GM23338 (cell line): ENCODE results near the gene DDIAS.

Source experiments
- CREB1 ChIP-seq: fragments of 250-450 bp; sonication (Bioruptor Pico); IDR thresholded peaks from 2 replicates; pipeline ENCODE4 v1.5.0; 2020; ENCODE audit warnings: low read depth, mild to moderate bottlenecking, moderate library complexity
- CTCF ChIP-seq, 2 experiments: fragments of 200-600 bp in 1 of 2; sonication (generic) in 1 of 2; conservative IDR thresholded peaks; 2 replicates each; pipeline versions ENCODE4 v1.5.1 to v1.6.1; 2016 to 2017; ENCODE audit warnings: antibody characterized with exemption in 2 of 2, low read depth in 2 of 2, mild to moderate bottlenecking in 2 of 2, moderate library complexity in 1 of 2
- EZH2 ChIP-seq: fragments of 200-600 bp; sonication (generic); IDR thresholded peaks from one replicate; pipeline ENCODE4 v1.8.0; 2017; ENCODE audit warnings: antibody characterized with exemption, mild to moderate bottlenecking, low read depth; ENCODE audit not compliant: unreplicated experiment
- EZH2phosphoT487 ChIP-seq: fragments of 200-600 bp; sonication (generic); IDR thresholded peaks from one replicate; pipeline ENCODE4 v1.8.1; 2018; ENCODE audit warnings: antibody characterized with exemption; ENCODE audit not compliant: unreplicated experiment
- JUNB ChIP-seq: IDR thresholded peaks from one replicate; pipeline ENCODE4 v1.6.1; 2016; ENCODE audit warnings: antibody characterized with exemption; ENCODE audit not compliant: unreplicated experiment
- NANOG ChIP-seq: IDR thresholded peaks from 2 replicates; pipeline ENCODE4 v1.6.1; 2016; ENCODE audit warnings: antibody characterized with exemption, borderline replicate concordance
- POLR2AphosphoS5 ChIP-seq: IDR thresholded peaks from 2 replicates; pipeline ENCODE4 v1.6.1; 2016; ENCODE audit warnings: antibody characterized with exemption, low read depth
- REST ChIP-seq: IDR thresholded peaks from one replicate; pipeline ENCODE4 v1.6.1; 2018; ENCODE audit warnings: antibody characterized with exemption; ENCODE audit not compliant: unreplicated experiment
- STAT1 ChIP-seq: IDR thresholded peaks from one replicate; pipeline ENCODE4 v1.6.1; 2016; ENCODE audit warnings: antibody characterized with exemption; ENCODE audit not compliant: unreplicated experiment
- ZNF114 ChIP-seq: fragments of 250-450 bp; sonication (Bioruptor Pico); IDR thresholded peaks from 2 replicates; pipeline ENCODE4 v1.5.0; 2020; ENCODE audit warnings: mild to moderate bottlenecking, moderate library complexity
- ZNF331 ChIP-seq: fragments of 250-450 bp; sonication (Bioruptor Pico); IDR thresholded peaks from 2 replicates; pipeline ENCODE4 v1.5.0; 2020; ENCODE audit warnings: low read depth, mild to moderate bottlenecking, moderate library complexity
- TF ChIP-seq, protein P1 (sequence below): IDR thresholded peaks from 2 replicates; pipeline ENCODE4 v1.6.1; 2016; ENCODE audit warnings: antibody characterized with exemption
- TF ChIP-seq, protein P2 (sequence below): fragments of 250-450 bp; sonication (Bioruptor Pico); IDR thresholded peaks from 2 replicates; pipeline ENCODE4 v1.5.0; 2020; ENCODE audit warnings: mild to moderate bottlenecking, moderate library complexity

GRCh38 chr11:82873919-82874333, 27.6 kb upstream of the DDIAS start:
- no peak for TF ChIP-seq EZH2
- TF ChIP-seq CTCF (conservative IDR thresholded peaks at IDR 0.05; ENCODE audit: low read depth in 2 of 2) = no peak
- TF ChIP-seq POLR2AphosphoS5 = no peak
- no peak for TF ChIP-seq JUNB
- TF ChIP-seq EZH2phosphoT487 = no peak
- TF ChIP-seq, protein P1, sequence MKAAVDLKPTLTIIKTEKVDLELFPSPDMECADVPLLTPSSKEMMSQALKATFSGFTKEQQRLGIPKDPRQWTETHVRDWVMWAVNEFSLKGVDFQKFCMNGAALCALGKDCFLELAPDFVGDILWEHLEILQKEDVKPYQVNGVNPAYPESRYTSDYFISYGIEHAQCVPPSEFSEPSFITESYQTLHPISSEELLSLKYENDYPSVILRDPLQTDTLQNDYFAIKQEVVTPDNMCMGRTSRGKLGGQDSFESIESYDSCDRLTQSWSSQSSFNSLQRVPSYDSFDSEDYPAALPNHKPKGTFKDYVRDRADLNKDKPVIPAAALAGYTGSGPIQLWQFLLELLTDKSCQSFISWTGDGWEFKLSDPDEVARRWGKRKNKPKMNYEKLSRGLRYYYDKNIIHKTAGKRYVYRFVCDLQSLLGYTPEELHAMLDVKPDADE = no peak
- TF ChIP-seq STAT1 = no peak
- TF ChIP-seq NANOG = no peak
- TF ChIP-seq ZNF114 (CRISPR knock-in tag) = no peak
- TF ChIP-seq REST = no peak
- no peak for TF ChIP-seq ZNF331 (CRISPR knock-in tag)
- no peak for TF ChIP-seq CREB1 (CRISPR knock-in tag)
- TF ChIP-seq, protein P2, sequence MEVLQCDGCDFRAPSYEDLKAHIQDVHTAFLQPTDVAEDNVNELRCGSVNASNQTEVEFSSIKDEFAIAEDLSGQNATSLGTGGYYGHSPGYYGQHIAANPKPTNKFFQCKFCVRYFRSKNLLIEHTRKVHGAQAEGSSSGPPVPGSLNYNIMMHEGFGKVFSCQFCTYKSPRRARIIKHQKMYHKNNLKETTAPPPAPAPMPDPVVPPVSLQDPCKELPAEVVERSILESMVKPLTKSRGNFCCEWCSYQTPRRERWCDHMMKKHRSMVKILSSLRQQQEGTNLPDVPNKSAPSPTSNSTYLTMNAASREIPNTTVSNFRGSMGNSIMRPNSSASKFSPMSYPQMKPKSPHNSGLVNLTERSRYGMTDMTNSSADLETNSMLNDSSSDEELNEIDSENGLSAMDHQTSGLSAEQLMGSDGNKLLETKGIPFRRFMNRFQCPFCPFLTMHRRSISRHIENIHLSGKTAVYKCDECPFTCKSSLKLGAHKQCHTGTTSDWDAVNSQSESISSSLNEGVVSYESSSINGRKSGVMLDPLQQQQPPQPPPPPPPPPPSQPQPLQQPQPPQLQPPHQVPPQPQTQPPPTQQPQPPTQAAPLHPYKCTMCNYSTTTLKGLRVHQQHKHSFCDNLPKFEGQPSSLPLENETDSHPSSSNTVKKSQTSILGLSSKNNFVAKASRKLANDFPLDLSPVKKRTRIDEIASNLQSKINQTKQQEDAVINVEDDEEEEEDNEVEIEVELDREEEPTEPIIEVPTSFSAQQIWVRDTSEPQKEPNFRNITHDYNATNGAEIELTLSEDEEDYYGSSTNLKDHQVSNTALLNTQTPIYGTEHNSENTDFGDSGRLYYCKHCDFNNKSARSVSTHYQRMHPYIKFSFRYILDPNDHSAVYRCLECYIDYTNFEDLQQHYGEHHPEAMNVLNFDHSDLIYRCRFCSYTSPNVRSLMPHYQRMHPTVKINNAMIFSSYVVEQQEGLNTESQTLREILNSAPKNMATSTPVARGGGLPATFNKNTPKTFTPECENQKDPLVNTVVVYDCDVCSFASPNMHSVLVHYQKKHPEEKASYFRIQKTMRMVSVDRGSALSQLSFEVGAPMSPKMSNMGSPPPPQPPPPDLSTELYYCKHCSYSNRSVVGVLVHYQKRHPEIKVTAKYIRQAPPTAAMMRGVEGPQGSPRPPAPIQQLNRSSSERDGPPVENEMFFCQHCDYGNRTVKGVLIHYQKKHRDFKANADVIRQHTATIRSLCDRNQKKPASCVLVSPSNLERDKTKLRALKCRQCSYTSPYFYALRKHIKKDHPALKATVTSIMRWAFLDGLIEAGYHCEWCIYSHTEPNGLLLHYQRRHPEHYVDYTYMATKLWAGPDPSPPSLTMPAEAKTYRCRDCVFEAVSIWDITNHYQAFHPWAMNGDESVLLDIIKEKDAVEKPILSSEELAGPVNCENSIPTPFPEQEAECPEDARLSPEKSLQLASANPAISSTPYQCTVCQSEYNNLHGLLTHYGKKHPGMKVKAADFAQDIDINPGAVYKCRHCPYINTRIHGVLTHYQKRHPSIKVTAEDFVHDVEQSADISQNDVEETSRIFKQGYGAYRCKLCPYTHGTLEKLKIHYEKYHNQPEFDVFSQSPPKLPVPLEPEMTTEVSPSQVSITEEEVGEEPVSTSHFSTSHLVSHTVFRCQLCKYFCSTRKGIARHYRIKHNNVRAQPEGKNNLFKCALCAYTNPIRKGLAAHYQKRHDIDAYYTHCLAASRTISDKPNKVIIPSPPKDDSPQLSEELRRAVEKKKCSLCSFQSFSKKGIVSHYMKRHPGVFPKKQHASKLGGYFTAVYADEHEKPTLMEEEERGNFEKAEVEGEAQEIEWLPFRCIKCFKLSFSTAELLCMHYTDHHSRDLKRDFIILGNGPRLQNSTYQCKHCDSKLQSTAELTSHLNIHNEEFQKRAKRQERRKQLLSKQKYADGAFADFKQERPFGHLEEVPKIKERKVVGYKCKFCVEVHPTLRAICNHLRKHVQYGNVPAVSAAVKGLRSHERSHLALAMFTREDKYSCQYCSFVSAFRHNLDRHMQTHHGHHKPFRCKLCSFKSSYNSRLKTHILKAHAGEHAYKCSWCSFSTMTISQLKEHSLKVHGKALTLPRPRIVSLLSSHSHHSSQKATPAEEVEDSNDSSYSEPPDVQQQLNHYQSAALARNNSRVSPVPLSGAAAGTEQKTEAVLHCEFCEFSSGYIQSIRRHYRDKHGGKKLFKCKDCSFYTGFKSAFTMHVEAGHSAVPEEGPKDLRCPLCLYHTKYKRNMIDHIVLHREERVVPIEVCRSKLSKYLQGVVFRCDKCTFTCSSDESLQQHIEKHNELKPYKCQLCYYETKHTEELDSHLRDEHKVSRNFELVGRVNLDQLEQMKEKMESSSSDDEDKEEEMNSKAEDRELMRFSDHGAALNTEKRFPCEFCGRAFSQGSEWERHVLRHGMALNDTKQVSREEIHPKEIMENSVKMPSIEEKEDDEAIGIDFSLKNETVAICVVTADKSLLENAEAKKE (CRISPR knock-in tag) = no peak
